HepG2 (cell line): Measurements from ENCODE around the gene GGT7. TPM values are rescaled to one million over a fixed set of nuclear protein-coding genes. Genes with fewer than 3 reads are reported as not detected.
A peak's percentile ranks its signal among the peaks of the same experiment; 100 is the strongest.

ENCODE experiments used
- CHD2 ChIP-seq: IDR thresholded peaks from 2 replicates; pipeline ENCODE4 v1.6.1; 2011; ENCODE audit warnings: low read depth, low read length, improper control_type of control experiment
- CREM ChIP-seq, 2 experiments: sonication (generic) in 1 of 2; formaldehyde crosslinking in 1 of 2; IDR thresholded peaks; 2 replicates each; pipeline versions ENCODE4 v1.4.0 to v1.6.1; 2016 to 2020; ENCODE audit warnings: antibody characterized with exemption in 1 of 2, mild to moderate bottlenecking in 1 of 2, missing genetic modification reagents in 1 of 2
- FLYWCH1 ChIP-seq: sonication (generic); formaldehyde crosslinking; IDR thresholded peaks from 2 replicates; pipeline ENCODE4 v1.8.1; 2023; ENCODE audit warnings: mild to moderate bottlenecking, missing genetic modification reagents
- KDM3A ChIP-seq: IDR thresholded peaks from 2 replicates; pipeline ENCODE4 v1.6.1; 2018; ENCODE audit warnings: low read depth, missing compliant biosample characterization
- KMT2B ChIP-seq: IDR thresholded peaks from 2 replicates; pipeline ENCODE4 v1.6.1; 2016; ENCODE audit warnings: missing genetic modification reagents, missing compliant biosample characterization
- NPAS2 ChIP-seq: sonication (generic); formaldehyde crosslinking; IDR thresholded peaks from 2 replicates; pipeline ENCODE4 v1.8.0; 2022; ENCODE audit warnings: mild to moderate bottlenecking, missing genetic modification reagents, borderline replicate concordance
- PAWR ChIP-seq: sonication (generic); formaldehyde crosslinking; IDR thresholded peaks from 2 replicates; pipeline ENCODE4 v1.4.0; 2020; ENCODE audit warnings: missing genetic modification reagents, mild to moderate bottlenecking, borderline replicate concordance
- RBM22 ChIP-seq: fragments of 200-400 bp; formaldehyde crosslinking; optimal IDR thresholded peaks from 2 replicates; pipeline ENCODE3; 2017; ENCODE audit warnings: mild to moderate bottlenecking, low read length, moderate library complexity
- SALL1 ChIP-seq: sonication (generic); formaldehyde crosslinking; IDR thresholded peaks from 2 replicates; pipeline ENCODE4 v1.8.0; 2022; ENCODE audit warnings: mild to moderate bottlenecking, missing genetic modification reagents
- SNAPC2 ChIP-seq: sonication (generic); formaldehyde crosslinking; IDR thresholded peaks from 2 replicates; pipeline ENCODE4 v1.8.1; 2022; ENCODE audit warnings: mild to moderate bottlenecking, missing genetic modification reagents
- ZEB1 ChIP-seq: IDR thresholded peaks from 2 replicates; pipeline ENCODE4 v1.6.1; 2012; ENCODE audit warnings: mild to moderate bottlenecking, low read depth, inconsistent platforms; ENCODE audit not compliant: insufficient replicate concordance
- ZFP62 ChIP-seq: sonication (generic); formaldehyde crosslinking; IDR thresholded peaks from 2 replicates; pipeline ENCODE4 v1.4.0; 2020; ENCODE audit warnings: missing genetic modification reagents
- ZNF160 ChIP-seq: sonication (generic); formaldehyde crosslinking; IDR thresholded peaks from 2 replicates; pipeline ENCODE4 v1.8.0; 2022; ENCODE audit warnings: mild to moderate bottlenecking, inconsistent platforms, missing genetic modification reagents
- ZNF17 ChIP-seq: sonication (generic); formaldehyde crosslinking; IDR thresholded peaks from 2 replicates; pipeline ENCODE4 v1.5.0; 2020; ENCODE audit warnings: mild to moderate bottlenecking, missing genetic modification reagents
- ZNF205 ChIP-seq: IDR thresholded peaks from 2 replicates; pipeline ENCODE4 v1.6.1; 2018; ENCODE audit warnings: missing biosample characterization, missing genetic modification reagents
- ZNF331 ChIP-seq: sonication (generic); formaldehyde crosslinking; IDR thresholded peaks from 2 replicates; pipeline ENCODE4 v1.4.0; 2020; ENCODE audit warnings: missing genetic modification reagents
- ZNF367 ChIP-seq: sonication (generic); formaldehyde crosslinking; IDR thresholded peaks from 2 replicates; pipeline ENCODE4 v1.4.0; 2020; ENCODE audit warnings: missing genetic modification reagents, borderline replicate concordance
- polyA plus RNA-seq, 8 experiments: library from polyadenylated mRNA; depleted of rRNA in 3 of 8; stranded (reverse) in 7 of 8; unstranded in 1 of 8; fragments of >200 nt; fragmentation: Illumina TruSeq in 4 of 8; extraction: Trizol in 4 of 8; gene quantifications; 2 replicates each; pipeline versions ENCODE4 v1.2.1 to v1.2.3, GENCODE V29; 2011 to 2016; ENCODE audit warnings: low read depth in 4 of 8, missing spikeins in 1 of 8, mixed read lengths in 1 of 8; ENCODE audit not compliant: insufficient read depth in 1 of 8
- total RNA-seq, 5 experiments: library from RNA; depleted of rRNA; stranded (reverse); fragments of >200 nt; fragmentation: Illumina TruSeq; extraction: Trizol; gene quantifications; 2 replicates each; pipeline ENCODE4 v1.2.3, GENCODE V29; 2016; ENCODE audit warnings: low read depth in 1 of 5
- TF ChIP-seq, protein P1 (sequence below): sonication (generic); formaldehyde crosslinking; IDR thresholded peaks from 2 replicates; pipeline ENCODE4 v1.5.1; 2020; ENCODE audit warnings: missing genetic modification reagents, mild to moderate bottlenecking, borderline replicate concordance
- TF ChIP-seq, protein P2 (sequence below): sonication (generic); formaldehyde crosslinking; IDR thresholded peaks from 2 replicates; pipeline ENCODE4 v1.4.0; 2020; ENCODE audit warnings: mild to moderate bottlenecking, missing genetic modification reagents
- TF ChIP-seq, protein P3 (sequence below): sonication (generic); formaldehyde crosslinking; IDR thresholded peaks from 2 replicates; pipeline ENCODE4 v1.4.0; 2020; ENCODE audit warnings: missing genetic modification reagents, mild to moderate bottlenecking, borderline replicate concordance

Gene GGT7
- total and polyA plus RNA-seq, 2 of the 13 experiments (the other 11 are each of a cell fraction or from before 2014, with no cell fraction given) = 6.6 to 23.0 TPM

DNA sequence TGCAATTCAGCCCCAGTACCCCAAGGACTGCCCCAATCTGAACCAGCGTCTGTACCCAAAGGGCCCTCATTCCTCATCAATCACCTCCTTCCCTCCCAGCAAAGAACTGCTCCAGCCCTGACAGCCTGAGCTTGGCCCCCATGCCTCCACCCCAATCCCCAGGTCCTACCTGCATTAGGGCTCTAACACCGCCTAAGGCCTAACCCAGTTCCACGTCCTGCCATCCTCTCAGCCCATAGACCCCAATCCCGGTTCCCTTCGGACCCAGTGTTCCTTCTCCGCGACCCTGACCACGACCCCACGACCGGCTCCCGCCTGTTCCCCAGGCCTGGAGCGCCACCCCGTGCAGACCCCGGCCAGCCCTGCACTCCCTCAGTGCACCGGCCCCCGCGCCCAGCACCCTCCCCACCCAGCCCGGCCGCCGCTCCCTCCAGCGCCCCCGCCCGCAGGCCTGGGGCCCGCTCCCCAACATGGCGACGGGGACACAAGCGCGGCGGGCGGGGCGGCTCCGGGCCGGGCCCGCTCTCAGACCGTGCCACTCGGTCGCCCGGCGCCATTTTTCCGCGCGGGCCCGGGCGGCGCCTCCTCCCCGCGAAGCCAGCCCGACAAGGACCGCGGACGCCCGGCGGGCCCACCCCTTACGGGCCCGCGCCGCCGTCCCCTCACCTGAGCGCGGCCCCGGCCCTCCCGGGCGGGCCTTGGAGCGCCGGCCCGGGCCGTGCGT, 47.7 kb downstream of the GGT7 start (continued):
- TF ChIP-seq, protein P1, sequence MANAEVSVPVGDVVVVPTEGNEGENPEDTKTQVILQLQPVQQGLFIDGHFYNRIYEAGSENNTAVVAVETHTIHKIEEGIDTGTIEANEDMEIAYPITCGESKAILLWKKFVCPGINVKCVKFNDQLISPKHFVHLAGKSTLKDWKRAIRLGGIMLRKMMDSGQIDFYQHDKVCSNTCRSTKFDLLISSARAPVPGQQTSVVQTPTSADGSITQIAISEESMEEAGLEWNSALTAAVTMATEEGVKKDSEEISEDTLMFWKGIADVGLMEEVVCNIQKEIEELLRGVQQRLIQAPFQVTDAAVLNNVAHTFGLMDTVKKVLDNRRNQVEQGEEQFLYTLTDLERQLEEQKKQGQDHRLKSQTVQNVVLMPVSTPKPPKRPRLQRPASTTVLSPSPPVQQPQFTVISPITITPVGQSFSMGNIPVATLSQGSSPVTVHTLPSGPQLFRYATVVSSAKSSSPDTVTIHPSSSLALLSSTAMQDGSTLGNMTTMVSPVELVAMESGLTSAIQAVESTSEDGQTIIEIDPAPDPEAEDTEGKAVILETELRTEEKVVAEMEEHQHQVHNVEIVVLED (CRISPR knock-in tag) = peak; percentile 60
- no peak for TF ChIP-seq SNAPC2
- TF ChIP-seq ZNF17 = no peak
- TF ChIP-seq KDM3A (CRISPR knock-in tag) = no peak
- no peak; the same call in 1 of the 2 replicates for TF ChIP-seq ZNF160
- no peak for TF ChIP-seq ZFP62
- TF ChIP-seq KMT2B (CRISPR knock-in tag) = 0 out of 2 replicates have a peak, but pooled peaks have one; percentile 51
- no peak; the same call in 1 of the 2 replicates for TF ChIP-seq ZNF205 (CRISPR knock-in tag)
- no peak for TF ChIP-seq ZNF331
- no peak for TF ChIP-seq FLYWCH1 (CRISPR knock-in tag)
- no peak for TF ChIP-seq NPAS2 (CRISPR knock-in tag)
- no peak for TF ChIP-seq ZEB1
- TF ChIP-seq CREM (IDR thresholded peaks at IDR 0.05) = no peak
- TF ChIP-seq CREM (CRISPR knock-in tag; IDR thresholded peaks at IDR 0.05) = no peak
- 0 out of 2 replicates have a peak, but pooled peaks have one; percentile 34 for TF ChIP-seq ZNF367 (CRISPR knock-in tag)
- TF ChIP-seq, protein P2, sequence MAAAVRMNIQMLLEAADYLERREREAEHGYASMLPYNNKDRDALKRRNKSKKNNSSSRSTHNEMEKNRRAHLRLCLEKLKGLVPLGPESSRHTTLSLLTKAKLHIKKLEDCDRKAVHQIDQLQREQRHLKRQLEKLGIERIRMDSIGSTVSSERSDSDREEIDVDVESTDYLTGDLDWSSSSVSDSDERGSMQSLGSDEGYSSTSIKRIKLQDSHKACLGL = peak; percentile 77; the same call in 1 of the 2 replicates
- no peak for TF ChIP-seq PAWR
- no peak for TF ChIP-seq RBM22
- peak; percentile 68 for TF ChIP-seq SALL1 (CRISPR knock-in tag)
- no peak for TF ChIP-seq CHD2
- TF ChIP-seq, protein P3, sequence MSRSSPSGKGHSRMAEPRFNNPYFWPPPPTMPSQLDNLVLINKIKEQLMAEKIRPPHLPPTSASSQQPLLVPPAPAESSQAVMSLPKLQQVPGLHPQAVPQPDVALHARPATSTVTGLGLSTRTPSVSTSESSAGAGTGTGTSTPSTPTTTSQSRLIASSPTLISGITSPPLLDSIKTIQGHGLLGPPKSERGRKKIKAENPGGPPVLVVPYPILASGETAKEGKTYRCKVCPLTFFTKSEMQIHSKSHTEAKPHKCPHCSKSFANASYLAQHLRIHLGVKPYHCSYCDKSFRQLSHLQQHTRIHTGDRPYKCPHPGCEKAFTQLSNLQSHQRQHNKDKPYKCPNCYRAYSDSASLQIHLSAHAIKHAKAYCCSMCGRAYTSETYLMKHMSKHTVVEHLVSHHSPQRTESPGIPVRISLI (CRISPR knock-in tag) = no peak
